ENCODE results near the gene GABRD. TPM values are rescaled to one million over a fixed set of nuclear protein-coding genes. Genes with fewer than 3 reads are reported as not detected.

GABRD gene
- total RNA-seq, 1 experiment from 2014 or later = not detected

DNA sequence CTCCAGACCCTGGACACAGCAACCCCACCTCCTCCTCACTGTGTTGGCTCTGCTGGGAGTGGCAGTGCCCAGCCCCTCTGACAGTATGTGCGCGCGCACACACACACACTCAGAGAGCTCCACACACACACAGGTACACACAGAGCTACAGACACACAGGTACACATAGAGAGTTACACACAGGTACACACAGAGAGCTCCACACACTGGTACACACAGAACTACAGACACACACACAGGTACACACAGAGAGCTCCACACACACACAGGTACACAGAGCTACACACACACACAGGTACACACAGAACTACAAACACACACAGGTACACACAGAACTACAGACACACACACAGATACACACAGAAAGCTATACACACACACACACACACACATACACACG is 24.7 kb downstream of the GABRD start:
- H3K9ac ChIP-seq (ENCODE audit: low read length) = no peak overlapping the region
- no peaks in the 10 kb centered on the region for H3K4me1 ChIP-seq (ENCODE audit: low read length)
- no peak overlapping the region for H2AFZ ChIP-seq (ENCODE audit: low read length)
- no peaks in the 10 kb centered on the region for H3K9me3 ChIP-seq (ENCODE audit: low read length)
- H3K4me2 ChIP-seq (ENCODE audit: low read depth, low read length, poor library complexity, severe bottlenecking) = no peak overlapping the region
- no peak overlapping the region for H3K27ac ChIP-seq (ENCODE audit: low read length)
- no peaks in the 10 kb centered on the region for H3K27me3 ChIP-seq (ENCODE audit: low read length)
- H3K9me2 ChIP-seq (replicated peaks; ENCODE audit: insufficient read depth, low read length) = no peaks in the 10 kb centered on the region
- no peaks in the 10 kb centered on the region for H3K79me2 ChIP-seq (ENCODE audit: low read length)
- 0 out of 2 replicates have a peak, but pooled peaks cover 3% of the 10 kb centered on the region for H4K20me1 ChIP-seq (ENCODE audit: insufficient read depth, low read depth, low read length)
- H3K36me3 ChIP-seq (ENCODE audit: insufficient read depth, low read length) = no peaks in the 10 kb centered on the region
- H3K4me3 ChIP-seq (ENCODE audit: low read length) = no peak overlapping the region
- DNase-seq = no peak

DNA sequence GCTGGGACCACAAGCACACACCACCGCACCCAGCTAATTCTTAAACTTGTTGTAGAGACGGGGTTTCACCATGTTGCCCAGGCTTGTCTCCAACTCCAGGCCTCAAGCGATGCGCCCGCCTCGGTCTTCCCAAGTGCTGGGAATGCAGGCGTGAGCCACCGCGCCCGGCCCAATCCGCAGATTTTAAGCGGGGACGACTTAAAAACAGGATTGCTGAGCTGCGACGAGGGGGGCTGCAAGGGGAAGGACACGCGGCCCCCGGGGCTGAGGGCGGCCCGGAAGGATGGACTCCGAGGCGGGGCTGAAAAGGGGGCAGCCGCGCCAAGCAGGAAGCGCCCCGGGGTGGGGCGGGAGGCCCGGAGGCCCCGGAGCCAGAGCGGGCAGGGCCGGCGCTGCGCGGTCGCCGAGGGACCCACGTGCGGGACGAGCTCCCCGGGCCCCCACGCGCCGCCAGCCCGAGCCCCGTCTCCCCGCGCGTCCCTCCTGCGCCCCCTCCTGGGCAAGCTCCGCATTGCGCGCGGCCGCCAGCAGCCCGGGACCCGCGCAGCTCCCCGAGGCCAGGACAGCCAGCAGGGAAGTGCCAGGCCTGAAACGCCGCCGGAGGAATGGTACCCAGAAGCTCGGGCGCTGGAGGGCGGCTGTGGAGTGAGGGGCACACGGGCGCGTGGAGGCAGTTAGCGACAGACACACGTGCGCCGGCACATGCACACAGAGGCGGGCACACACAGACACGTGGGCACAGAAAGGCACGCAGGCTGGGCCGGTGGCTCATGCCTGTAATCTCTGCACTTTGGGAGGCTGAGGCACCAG is 25.6 kb downstream of the GABRD start:
- no peaks in the 10 kb centered on the region for H3K4me1 ChIP-seq (ENCODE audit: low read length)
- H3K79me2 ChIP-seq (ENCODE audit: low read length) = no peaks in the 10 kb centered on the region
- H3K4me3 ChIP-seq (ENCODE audit: low read length) = no peak overlapping the region
- DNase-seq = peak; percentile 86
- H3K9me3 ChIP-seq (ENCODE audit: low read length) = no peaks in the 10 kb centered on the region
- no peaks in the 10 kb centered on the region for H3K27me3 ChIP-seq (ENCODE audit: low read length)
- H3K27ac ChIP-seq (ENCODE audit: low read length) = no peak overlapping the region
- H3K9me2 ChIP-seq (replicated peaks; ENCODE audit: insufficient read depth, low read length) = no peaks in the 10 kb centered on the region
- H3K36me3 ChIP-seq (ENCODE audit: insufficient read depth, low read length) = no peaks in the 10 kb centered on the region
- no peak overlapping the region for H2AFZ ChIP-seq (ENCODE audit: low read length)
- no peak overlapping the region for H3K4me2 ChIP-seq (ENCODE audit: low read depth, low read length, poor library complexity, severe bottlenecking)
- 0 out of 2 replicates have a peak, but pooled peaks cover 3% of the 10 kb centered on the region for H4K20me1 ChIP-seq (ENCODE audit: insufficient read depth, low read depth, low read length)
- H3K9ac ChIP-seq (ENCODE audit: low read length) = no peak overlapping the region

DNA sequence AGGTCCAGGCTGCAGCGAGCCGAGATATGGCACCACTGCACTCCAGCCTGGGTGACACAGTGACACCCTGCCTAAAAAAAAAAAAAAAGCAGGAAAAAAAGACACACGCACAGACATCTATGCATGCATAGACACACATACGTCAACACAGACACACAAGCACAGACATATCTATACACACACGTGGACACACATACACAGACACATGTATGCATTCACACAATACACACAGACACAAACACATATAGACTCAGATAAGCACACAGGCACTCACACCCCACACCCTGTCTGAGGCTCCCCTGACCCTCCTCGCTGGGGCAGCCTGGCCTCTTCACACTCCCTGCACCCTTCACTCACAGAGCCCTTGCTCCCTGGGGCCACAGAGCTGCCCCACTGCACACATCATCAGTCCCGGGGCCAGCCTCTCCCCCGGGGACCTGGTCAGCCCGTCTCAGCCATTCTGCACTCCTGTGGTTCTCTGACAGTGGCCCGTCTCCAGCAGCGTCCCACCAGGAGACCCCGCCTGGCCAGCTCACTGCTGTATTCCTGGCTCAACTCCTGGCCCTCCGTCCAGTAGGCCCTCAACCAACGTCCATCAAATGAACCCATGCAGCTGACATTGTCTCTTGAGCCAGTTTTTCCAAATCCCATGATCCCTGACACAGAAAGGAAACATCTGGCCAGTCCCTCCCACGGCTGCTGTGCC is 26.5 kb downstream of the GABRD start:
- H3K4me1 ChIP-seq (ENCODE audit: low read length) = no peaks in the 10 kb centered on the region
- no peak overlapping the region for H3K9ac ChIP-seq (ENCODE audit: low read length)
- H3K4me2 ChIP-seq (ENCODE audit: low read depth, low read length, poor library complexity, severe bottlenecking) = no peak overlapping the region
- no peak overlapping the region for H3K4me3 ChIP-seq (ENCODE audit: low read length)
- H4K20me1 ChIP-seq (ENCODE audit: insufficient read depth, low read depth, low read length) = 0 out of 2 replicates have a peak, but pooled peaks cover 3% of the 10 kb centered on the region
- no peaks in the 10 kb centered on the region for H3K79me2 ChIP-seq (ENCODE audit: low read length)
- H3K36me3 ChIP-seq (ENCODE audit: insufficient read depth, low read length) = no peaks in the 10 kb centered on the region
- H3K9me3 ChIP-seq (ENCODE audit: low read length) = no peaks in the 10 kb centered on the region
- no peak overlapping the region for H3K27ac ChIP-seq (ENCODE audit: low read length)
- H3K9me2 ChIP-seq (replicated peaks; ENCODE audit: insufficient read depth, low read length) = no peaks in the 10 kb centered on the region
- no peaks in the 10 kb centered on the region for H3K27me3 ChIP-seq (ENCODE audit: low read length)
- no peak overlapping the region for H2AFZ ChIP-seq (ENCODE audit: low read length)
- no peak for DNase-seq

DNA sequence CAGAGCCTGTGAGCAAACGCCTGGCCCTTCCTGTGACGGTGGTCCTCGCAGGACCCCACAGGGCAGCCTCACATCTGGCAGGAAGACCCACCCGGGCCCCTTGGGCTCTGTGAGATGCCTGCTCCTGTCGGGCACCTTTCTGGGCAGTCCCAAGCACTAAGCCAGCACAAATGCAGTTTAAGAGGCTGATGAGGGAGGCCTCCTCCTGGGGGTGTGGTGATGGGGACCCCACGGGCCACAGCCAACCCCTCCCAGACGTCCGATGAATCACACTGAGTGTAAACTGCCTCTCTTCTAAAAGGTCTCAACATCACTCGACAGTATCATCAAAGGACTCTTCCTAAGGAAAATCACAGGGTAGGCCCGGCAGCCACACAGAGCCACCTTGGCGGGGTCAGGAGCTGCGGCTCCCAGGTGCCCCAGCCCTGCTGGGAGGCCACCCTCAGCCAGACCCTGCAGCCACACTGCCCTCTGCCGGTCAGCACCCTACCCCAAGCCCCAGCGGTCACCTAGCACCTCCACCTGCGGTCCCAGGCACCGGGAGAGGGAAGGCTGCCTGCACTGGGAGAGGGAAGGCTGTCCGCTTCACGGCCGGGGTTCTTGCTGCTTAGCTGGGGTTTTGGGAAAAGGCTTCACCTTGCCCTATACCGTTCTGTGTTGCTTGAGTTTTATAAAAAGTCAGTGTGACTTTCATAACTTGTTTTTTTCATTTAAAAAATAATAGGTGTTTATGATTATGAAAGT is 27.2 kb downstream of the GABRD start:
- Histone ChIP-seq H3K4me1 (ENCODE audit: low read length) (no peaks in the 10 kb centered on the region), H3K4me2 (ENCODE audit: low read depth, low read length, poor library complexity, severe bottlenecking) (no peak overlapping the region), H2AFZ (ENCODE audit: low read length) (no peak overlapping the region), H3K9ac (ENCODE audit: low read length) (no peak overlapping the region), H3K9me3 (ENCODE audit: low read length) (no peaks in the 10 kb centered on the region), H4K20me1 (ENCODE audit: insufficient read depth, low read depth, low read length) (0 out of 2 replicates have a peak, but pooled peaks cover 3% of the 10 kb centered on the region), H3K79me2 (ENCODE audit: low read length) (no peaks in the 10 kb centered on the region), H3K27ac (ENCODE audit: low read length) (no peak overlapping the region), H3K27me3 (ENCODE audit: low read length) (no peaks in the 10 kb centered on the region), H3K4me3 (ENCODE audit: low read length) (no peak overlapping the region), H3K36me3 (ENCODE audit: insufficient read depth, low read length) (no peaks in the 10 kb centered on the region), H3K9me2 (replicated peaks; ENCODE audit: insufficient read depth, low read length) (no peaks in the 10 kb centered on the region)
- DNase-seq = peak; percentile 80

DNA sequence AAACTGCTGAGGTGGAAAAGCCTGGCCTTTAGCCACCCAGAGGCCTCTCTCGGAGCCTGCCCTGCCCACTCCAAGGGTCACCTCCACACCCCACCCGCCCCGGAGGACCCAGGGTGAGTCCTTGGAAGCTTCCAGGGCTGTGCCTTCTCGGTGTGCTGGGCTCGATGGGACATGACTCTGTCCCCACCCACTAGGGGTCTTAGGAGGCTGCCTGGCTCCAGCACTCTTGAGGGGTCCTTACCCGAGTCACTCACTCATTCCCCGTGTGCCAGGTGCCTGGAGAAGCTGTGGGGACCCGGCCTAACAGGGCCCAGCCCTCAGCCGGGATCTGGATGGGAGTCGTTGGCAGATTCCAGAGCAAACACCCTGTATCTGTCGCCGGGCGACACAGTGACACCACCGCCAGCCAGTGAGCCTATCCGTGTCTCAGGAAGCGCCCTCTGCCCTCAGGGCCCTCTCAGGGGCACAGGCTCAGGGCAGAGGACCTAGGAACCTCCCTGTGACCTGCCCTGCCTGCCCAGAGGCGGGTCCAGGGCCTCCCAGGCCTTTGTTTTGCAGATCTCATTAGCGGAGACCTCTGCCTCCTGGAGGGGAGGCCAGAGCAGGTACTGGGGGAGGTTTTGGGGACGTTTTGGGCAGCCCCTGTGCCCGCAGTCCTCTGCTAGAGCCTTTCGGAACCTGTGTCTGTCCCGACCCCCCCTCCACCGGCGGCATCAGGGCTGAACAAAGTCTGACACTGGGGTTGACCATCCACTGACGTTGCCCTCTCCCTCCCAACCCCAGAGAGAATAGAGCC is 28.0 kb downstream of the GABRD start:
- Histone ChIP-seq H3K4me3 (ENCODE audit: low read length) (no peak overlapping the region), H3K4me2 (ENCODE audit: low read depth, low read length, poor library complexity, severe bottlenecking) (no peak overlapping the region), H3K9ac (ENCODE audit: low read length) (no peak overlapping the region), H3K27ac (ENCODE audit: low read length) (no peak overlapping the region), H4K20me1 (ENCODE audit: insufficient read depth, low read depth, low read length) (0 out of 2 replicates have a peak, but pooled peaks cover 3% of the 10 kb centered on the region), H3K36me3 (ENCODE audit: insufficient read depth, low read length) (no peaks in the 10 kb centered on the region), H3K4me1 (ENCODE audit: low read length) (no peaks in the 10 kb centered on the region), H3K27me3 (ENCODE audit: low read length) (no peaks in the 10 kb centered on the region), H3K9me3 (ENCODE audit: low read length) (no peaks in the 10 kb centered on the region), H3K9me2 (replicated peaks; ENCODE audit: insufficient read depth, low read length) (no peaks in the 10 kb centered on the region), H2AFZ (ENCODE audit: low read length) (no peak overlapping the region), H3K79me2 (ENCODE audit: low read length) (no peaks in the 10 kb centered on the region)
- DNase-seq = no peak

DNA sequence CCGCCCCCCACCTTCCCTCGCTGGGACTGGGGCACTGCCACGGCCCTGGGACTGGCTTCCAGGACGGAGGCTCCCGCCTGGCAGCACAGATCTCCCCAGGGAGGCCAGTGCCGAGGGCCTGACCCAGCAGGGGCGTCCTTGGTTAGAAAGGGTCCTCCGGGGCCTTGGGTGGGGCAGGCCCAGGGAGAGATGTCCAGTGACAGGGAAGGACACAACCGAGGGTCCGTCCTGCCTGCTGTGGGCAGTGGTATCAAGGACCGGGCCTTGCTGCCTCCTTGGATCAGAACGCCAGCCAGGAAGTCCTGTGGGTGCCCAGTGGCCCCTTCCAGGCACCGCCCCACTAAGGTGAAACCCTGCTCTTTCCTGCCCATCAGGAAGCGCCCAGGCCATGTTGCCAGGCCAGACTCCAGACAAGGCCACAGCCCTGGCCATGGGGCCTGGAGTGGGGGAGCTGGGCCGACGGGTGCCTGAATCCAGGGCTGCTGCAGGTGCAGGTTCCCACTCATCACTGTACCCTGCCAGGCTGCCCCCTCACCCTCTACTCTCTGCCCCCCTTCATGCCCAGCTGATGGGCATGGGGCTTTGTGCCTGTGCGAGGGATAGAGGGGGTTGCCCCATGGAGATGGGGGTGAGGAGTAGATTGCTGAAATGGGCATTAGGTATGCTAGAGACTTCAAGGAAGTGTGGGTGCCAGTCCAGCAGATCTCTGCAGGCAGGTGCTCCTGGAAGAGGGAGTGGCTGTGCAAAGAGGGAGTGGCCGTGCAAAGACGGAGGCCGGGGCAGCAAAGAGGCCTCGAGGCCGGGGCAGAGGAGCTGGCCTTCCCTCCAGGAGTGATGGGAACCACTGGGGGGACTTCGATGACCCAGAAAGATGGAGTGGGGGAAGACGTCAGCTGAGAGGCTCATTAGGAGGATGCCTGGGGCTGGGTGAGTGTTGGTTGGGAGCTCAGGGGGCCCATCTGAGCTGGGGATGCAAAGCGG is 28.9 kb downstream of the GABRD start:
- Histone ChIP-seq H3K79me2 (ENCODE audit: low read length) (no peaks in the 10 kb centered on the region), H3K9me2 (replicated peaks; ENCODE audit: insufficient read depth, low read length) (no peaks in the 10 kb centered on the region), H2AFZ (ENCODE audit: low read length) (no peak overlapping the region), H3K4me1 (ENCODE audit: low read length) (no peaks in the 10 kb centered on the region), H3K27me3 (ENCODE audit: low read length) (no peaks in the 10 kb centered on the region), H3K9me3 (ENCODE audit: low read length) (no peaks in the 10 kb centered on the region), H4K20me1 (ENCODE audit: insufficient read depth, low read depth, low read length) (0 out of 2 replicates have a peak, but pooled peaks cover 3% of the 10 kb centered on the region), H3K36me3 (ENCODE audit: insufficient read depth, low read length) (no peaks in the 10 kb centered on the region), H3K27ac (ENCODE audit: low read length) (no peak overlapping the region), H3K9ac (ENCODE audit: low read length) (no peak overlapping the region), H3K4me2 (ENCODE audit: low read depth, low read length, poor library complexity, severe bottlenecking) (no peak overlapping the region), H3K4me3 (ENCODE audit: low read length) (no peak overlapping the region)
- DNase-seq = no peak

DNA sequence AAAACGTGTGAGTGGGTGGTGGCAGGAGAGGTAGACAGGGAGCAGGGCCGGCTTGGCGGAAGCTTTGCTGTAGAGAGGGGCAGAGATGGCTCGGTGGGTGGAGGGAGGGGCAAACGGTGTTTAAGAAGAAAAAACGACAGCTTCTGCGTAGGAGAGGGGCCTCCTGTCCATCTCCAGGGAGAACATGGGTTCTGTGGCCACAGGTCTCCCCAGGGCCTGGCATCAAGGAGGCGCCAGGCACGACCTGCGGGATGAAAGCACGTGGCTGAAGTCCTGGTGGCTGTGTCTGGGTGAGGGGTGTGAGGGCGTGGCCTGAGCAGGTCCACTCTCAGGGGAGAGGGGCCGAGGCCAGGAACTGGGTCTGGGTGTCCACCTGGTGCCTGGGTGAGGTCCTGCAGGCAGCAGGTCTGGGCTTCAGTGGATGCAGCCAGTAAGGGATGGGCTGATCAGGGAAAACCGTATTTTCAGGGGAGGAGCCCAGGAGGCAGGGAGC is 30.1 kb downstream of the GABRD start:
- H3K9ac ChIP-seq (ENCODE audit: low read length) = no peak overlapping the region
- no peak for DNase-seq
- H3K36me3 ChIP-seq (ENCODE audit: insufficient read depth, low read length) = no peaks in the 10 kb centered on the region
- H3K9me2 ChIP-seq (replicated peaks; ENCODE audit: insufficient read depth, low read length) = no peaks in the 10 kb centered on the region
- H3K79me2 ChIP-seq (ENCODE audit: low read length) = no peaks in the 10 kb centered on the region
- no peak overlapping the region for H3K4me2 ChIP-seq (ENCODE audit: low read depth, low read length, poor library complexity, severe bottlenecking)
- no peaks in the 10 kb centered on the region for H3K9me3 ChIP-seq (ENCODE audit: low read length)
- H3K27ac ChIP-seq (ENCODE audit: low read length) = no peak overlapping the region
- H3K4me3 ChIP-seq (ENCODE audit: low read length) = no peak overlapping the region
- no peak overlapping the region for H2AFZ ChIP-seq (ENCODE audit: low read length)
- no peaks in the 10 kb centered on the region for H3K27me3 ChIP-seq (ENCODE audit: low read length)
- no peaks in the 10 kb centered on the region for H3K4me1 ChIP-seq (ENCODE audit: low read length)
- H4K20me1 ChIP-seq (ENCODE audit: insufficient read depth, low read depth, low read length) = 0 out of 2 replicates have a peak, but pooled peaks cover 3% of the 10 kb centered on the region

Data from Karpas-422 (cell line).